ENCODE results near the gene NFIB. TPM values are rescaled to one million over a fixed set of nuclear protein-coding genes. Genes with fewer than 3 reads are reported as not detected.

NFIB gene
- total and polyA plus RNA-seq, 2 of the 8 experiments (the other 6 are each of a cell fraction or from before 2014, with no cell fraction given) = 2.6 to 13.1 TPM

- WGBS, 2 experiments (ENCODE audit: extremely low coverage in 1 of 2, insufficient coverage in 1 of 2, insufficient read length in 1 of 2, insufficient replicate concordance in 2 of 2, low coverage in 1 of 2, low lambda C conversion rate in 2 of 2, missing lambda C conversion rate in 1 of 2) = 93% methylated on average over 1 of the region's 1 CpG; no CpG with 5 or more reads in 1 of the 2 experiments
- Histone ChIP-seq H3K27me3 (replicated peaks in 1 of 4; ENCODE audit: control insufficient read depth in 3 of 4, extremely low read depth in 1 of 4, insufficient read depth in 3 of 4, low read length in 3 of 4) (no peaks in the 10 kb centered on the region), H2BK20ac (ENCODE audit: low read length) (no peak overlapping the region), H3K9me3 (ENCODE audit: insufficient read depth in 2 of 2, low read depth in 1 of 2, low read length in 1 of 2) (no peaks in the 10 kb centered on the region), H3K14ac (ENCODE audit: insufficient read length) (no peak overlapping the region), H3K27ac (ENCODE audit: low read depth, low read length) (no peak overlapping the region), H3K79me1 (ENCODE audit: low read depth, low read length) (no peaks in the 10 kb centered on the region), H2BK120ac (replicated peaks; ENCODE audit: low read depth, low read length) (no peak overlapping the region), H4K20me1 (replicated peaks in 1 of 2; ENCODE audit: control insufficient read depth in 1 of 2, insufficient read depth in 2 of 2, low read length in 2 of 2) (no peaks in the 10 kb centered on the region), H3K4me3 (ENCODE audit: extremely low read depth in 1 of 4, insufficient read depth in 2 of 4, low read depth in 3 of 4, low read length in 4 of 4) (no peak overlapping the region), H2BK12ac (ENCODE audit: low read depth, low read length) (no peak overlapping the region), H3K36me3 (ENCODE audit: control insufficient read depth in 2 of 4, insufficient read depth in 4 of 4, low read length in 3 of 4) (no peaks in the 10 kb centered on the region), H3K79me2 (ENCODE audit: control insufficient read depth in 1 of 2, insufficient read depth in 2 of 2, low read length in 2 of 2) (no peaks in the 10 kb centered on the region), H2AK5ac (ENCODE audit: low read depth, low read length) (no peak overlapping the region), H4K5ac (ENCODE audit: insufficient read length, low read depth, low read length) (no peak overlapping the region), H3K23ac (ENCODE audit: insufficient read length) (no peak overlapping the region), H3K23me2 (ENCODE audit: low read depth, low read length) (no peaks in the 10 kb centered on the region), H3K4ac (replicated peaks; ENCODE audit: insufficient read length, low read depth, low read length) (no peak overlapping the region), H3K4me2 (ENCODE audit: insufficient read depth in 1 of 2, low read depth in 2 of 2, low read length in 2 of 2) (no peak overlapping the region), H2BK5ac (ENCODE audit: low read depth, low read length) (no peak overlapping the region), H3K56ac (replicated peaks; ENCODE audit: insufficient read length, low read depth, low read length) (no peak overlapping the region), H4K91ac (replicated peaks; ENCODE audit: insufficient read length, low read length) (no peak overlapping the region), H3K9ac (replicated peaks in 1 of 4; ENCODE audit: extremely low read depth in 1 of 4, low read depth in 3 of 4, low read length in 3 of 4) (no peak overlapping the region), H2AFZ (ENCODE audit: low read length) (no peak overlapping the region), H4K8ac (ENCODE audit: extremely low read depth, insufficient read depth, low read length) (no peak overlapping the region), H2BK15ac (ENCODE audit: low read length) (no peak overlapping the region), H3K18ac (ENCODE audit: extremely low read depth, low read length) (no peak overlapping the region), H3K4me1 (replicated peaks in 1 of 4; ENCODE audit: control insufficient read depth in 3 of 4, insufficient read depth in 4 of 4, low read length in 3 of 4) (no peaks in the 10 kb centered on the region)
- ChIA-PET POLR2A (ENCODE audit: partially characterized antibody) (no interaction called here), CTCF (ENCODE audit: partially characterized antibody) (interaction anchor here (0.6 to 1.2 kb wide), 2 partner anchors 26 to 259 kb away, joined by 3 to 4 read pairs; no protein-coding TSS in a partner anchor)
- FAIRE-seq = no peak
- DNase-seq (ENCODE audit: low read depth in 1 of 2, low spot score in 2 of 2) = no peak
- TF ChIP-seq RNF2 (IDR thresholded peaks at IDR 0.05; ENCODE audit: borderline replicate concordance, low read depth, low read length, missing control alignments, poor library complexity, severe bottlenecking) (no peak), KDM1A (IDR thresholded peaks at IDR 0.05; ENCODE audit: borderline replicate concordance, low read length) (no peak), CEBPB (IDR thresholded peaks at IDR 0.05; ENCODE audit: low read depth, low read length) (peak; percentile 61), RXRA (IDR thresholded peaks at IDR 0.05; ENCODE audit: insufficient read depth, low read depth, low read length) (no peak)
These were observed 270.5 kb downstream of the NFIB start for GRCh38 chr9:14043483-14043882.
